Spinal cord (tissue), 10 donors: ENCODE results near the gene USF1. TPM values are rescaled to one million over a fixed set of nuclear protein-coding genes. Genes with fewer than 3 reads are reported as not detected.
"Not testable (repeated sequence)": the region's sequence is repeated elsewhere in the genome, so short reads cannot be mapped to it uniquely, and the experiment has no call there.

Experiments used
- DNase-seq, 6 donors: peaks; one replicate each; pipeline versions ENCODE4 v3.0.0 to v3.0.0-alpha.2; 2013 to 2015; ENCODE audit warnings: low spot score in 6 of 6, low read depth in 4 of 6
- H3K27ac ChIP-seq: one replicate; pipeline ENCODE4 v1.5.1; 2013; ENCODE audit warnings: low read depth, low read length, control low read depth
- H3K27me3 ChIP-seq: one replicate; pipeline ENCODE4 v1.6.1; 2013; ENCODE audit warnings: low read length; ENCODE audit not compliant: control insufficient read depth, insufficient read depth
- H3K36me3 ChIP-seq: one replicate; pipeline ENCODE4 v1.6.1; 2013; ENCODE audit warnings: low read length; ENCODE audit not compliant: control insufficient read depth, insufficient read depth
- H3K4me1 ChIP-seq: one replicate; pipeline ENCODE4 v1.6.1; 2013; ENCODE audit warnings: low read length; ENCODE audit not compliant: control insufficient read depth, insufficient read depth
- H3K4me3 ChIP-seq: one replicate; pipeline ENCODE4 v1.5.1; 2013; ENCODE audit warnings: low read depth, low read length, control low read depth
- H3K9me3 ChIP-seq: one replicate; pipeline ENCODE4 v1.6.1; 2013; ENCODE audit warnings: low read length; ENCODE audit not compliant: control insufficient read depth, insufficient read depth
- WGBS: methylation state at CpG from one replicate; pipeline ENCODE4 v1.1.5; 2013; ENCODE audit warnings: missing lambda C conversion rate; ENCODE audit not compliant: insufficient coverage; 5-methylcytosine and 5-hydroxymethylcytosine counted together
- polyA plus RNA-seq, 2 donors: library from polyadenylated mRNA; unstranded; fragments of 120-200 nt; gene quantifications; one replicate each; pipeline ENCODE4 v1.2.1, GENCODE V29; 2013; ENCODE audit not compliant: insufficient read length in 2 of 2
- small RNA-seq: library from RNA; depleted of rRNA; stranded (forward); fragments of <200 nt; gene quantifications from one replicate; pipeline ENCODE3, GENCODE V24; 2014; ENCODE audit warnings: low replicate concordance
- total RNA-seq, 2 donors: library from RNA; depleted of rRNA in 1 of 2; stranded (reverse); fragments of 120-200 nt in 1 of 2; fragments of >200 nt in 1 of 2; gene quantifications; one replicate each; pipeline versions ENCODE4 v1.2.3 to v1.2.4, GENCODE V29; 2013 to 2014
- donor health status: healthy.

USF1 gene
- total and polyA plus RNA-seq, 4 donors: 67.1 to 93.7 (median 83.2) TPM

DNA sequence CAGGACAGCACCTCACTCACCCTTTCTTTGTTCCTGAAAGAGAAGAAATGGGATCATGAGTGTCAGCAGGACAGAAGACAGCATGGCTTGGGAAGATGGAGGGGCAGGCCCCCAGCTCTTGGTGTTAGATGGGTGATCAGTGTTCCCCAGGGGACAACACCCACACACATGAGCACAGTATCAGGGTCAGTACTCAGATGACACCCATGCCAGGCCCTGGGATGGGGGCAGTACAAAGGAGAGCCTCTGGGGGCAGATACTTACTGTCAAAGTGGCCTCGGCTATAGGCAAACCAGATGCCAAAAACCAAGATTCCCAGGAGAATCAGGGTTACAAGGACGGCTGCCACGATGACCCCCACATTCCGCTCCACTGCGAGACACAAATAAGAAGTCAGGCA, 46.4 kb downstream of the USF1 start:
- Histone ChIP-seq H3K27ac (no peak overlapping the region), H3K4me1 (peaks cover 6% of the 10 kb centered on the region), H3K27me3 (no peaks in the 10 kb centered on the region), H3K4me3 (no peak overlapping the region), H3K36me3 (peaks cover 11% of the 10 kb centered on the region), H3K9me3 (no peaks in the 10 kb centered on the region)
- 95% methylated on average over 5 of the region's 5 CpGs for WGBS
- DNase-seq: no peak

DNA sequence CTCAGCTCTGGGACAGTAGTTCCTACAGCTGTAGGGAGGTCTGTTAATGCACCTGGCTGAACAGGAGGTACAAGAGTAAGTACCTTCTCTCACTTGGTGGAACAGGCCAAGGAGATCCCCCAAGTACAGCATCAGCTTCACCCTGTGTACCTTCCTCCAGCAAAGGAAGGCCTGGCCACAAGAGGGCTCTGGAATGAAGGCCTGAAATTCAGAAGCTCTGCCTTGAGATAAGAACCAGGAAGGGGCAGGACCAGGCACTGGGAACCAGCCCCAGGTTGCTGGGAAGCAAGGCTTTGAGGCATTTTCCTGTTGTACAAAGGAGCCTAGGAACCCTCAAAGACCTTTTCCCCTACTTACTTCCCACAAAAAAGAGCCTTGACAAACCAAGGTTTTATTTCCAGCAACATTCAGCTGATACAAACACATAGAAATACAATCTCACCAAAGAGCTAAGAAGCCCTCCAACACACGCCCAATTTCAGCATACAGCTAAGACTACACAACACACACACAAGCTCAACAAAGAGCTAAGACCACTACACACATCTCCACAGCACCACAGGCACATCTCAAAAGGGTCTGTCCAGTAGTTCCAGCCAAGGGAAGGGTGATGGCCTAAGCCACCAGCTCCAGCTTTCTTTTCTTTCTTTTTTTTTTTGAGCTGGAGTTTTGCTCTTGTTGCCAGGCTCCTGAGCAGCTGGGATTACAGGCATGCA, 48.3 kb downstream of the USF1 start:
- DNase-seq: peak in 2 of 6 donors; percentile 34 to 65
- Histone ChIP-seq H3K27ac (no peak overlapping the region), H3K27me3 (no peaks in the 10 kb centered on the region), H3K36me3 (peaks cover 11% of the 10 kb centered on the region), H3K4me3 (no peak overlapping the region), H3K4me1 (peaks cover 6% of the 10 kb centered on the region), H3K9me3 (no peaks in the 10 kb centered on the region)
- 89% methylated on average over 1 of the region's 1 CpG for WGBS

DNA sequence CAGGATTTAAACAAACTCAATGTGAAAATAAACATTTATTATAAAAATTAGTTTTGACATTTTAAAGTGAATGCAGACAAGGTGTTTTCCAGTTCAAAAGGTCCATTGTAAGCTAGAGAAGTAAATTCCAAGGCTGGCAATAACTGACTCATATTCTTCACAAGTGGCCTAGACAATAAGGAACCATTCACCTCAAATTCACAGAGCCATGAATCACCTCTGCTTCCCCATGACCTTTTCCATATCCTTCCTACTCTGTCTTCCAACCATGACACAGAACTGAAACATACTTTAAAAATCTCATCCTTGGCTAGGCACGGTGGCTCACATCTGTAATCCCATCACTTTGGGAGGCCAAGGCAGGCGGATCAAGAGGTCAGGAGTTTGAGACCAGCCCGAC, 49.6 kb downstream of the USF1 start:
- WGBS: 92% methylated on average over 3 of the region's 3 CpGs
- Histone ChIP-seq H3K4me1 (peaks cover 6% of the 10 kb centered on the region), H3K36me3 (peaks cover 11% of the 10 kb centered on the region), H3K27ac (no peak overlapping the region), H3K9me3 (no peaks in the 10 kb centered on the region), H3K27me3 (no peaks in the 10 kb centered on the region), H3K4me3 (no peak overlapping the region)
- no peak for DNase-seq

DNA sequence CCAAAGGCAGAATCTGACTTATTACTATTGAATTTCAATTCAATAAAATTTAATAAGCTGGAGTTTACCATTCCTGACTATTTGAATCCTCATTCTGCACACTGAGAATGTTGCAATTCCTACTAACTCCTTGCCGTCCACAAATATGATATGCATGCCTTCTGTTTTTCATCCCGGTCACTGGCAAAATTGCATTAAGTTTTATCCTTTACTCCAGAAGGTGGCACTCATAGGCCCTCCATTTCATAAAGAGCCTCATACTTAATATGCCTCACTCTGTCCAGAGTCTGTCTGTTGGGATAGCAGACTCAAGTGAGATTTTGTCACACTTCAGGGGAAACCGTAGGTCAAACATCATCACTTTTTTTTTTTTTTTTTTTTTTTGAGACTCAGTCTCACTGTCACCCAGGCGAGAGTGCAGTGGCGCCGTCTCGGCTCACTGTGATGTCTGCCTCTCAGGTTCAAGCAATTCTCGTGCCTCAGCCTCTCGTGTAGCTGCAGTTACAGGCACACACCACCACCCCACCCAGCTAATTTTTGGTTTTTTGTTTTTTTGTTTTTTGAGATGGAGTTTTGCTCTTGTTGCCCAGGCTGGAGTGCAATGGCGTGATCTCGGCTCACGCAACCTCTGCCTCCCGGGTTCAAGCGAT, 52.1 kb downstream of the USF1 start:
- Histone ChIP-seq H3K36me3 (peaks cover 4% of the 10 kb centered on the region), H3K27ac (no peak overlapping the region), H3K9me3 (no peaks in the 10 kb centered on the region), H3K4me1 (peaks cover 9% of the 10 kb centered on the region), H3K4me3 (no peak overlapping the region), H3K27me3 (no peaks in the 10 kb centered on the region)
- WGBS: 50% methylated on average over 3 of the region's 14 CpGs
- peak in 2 of 6 donors; percentile 47 to 70 for DNase-seq

DNA sequence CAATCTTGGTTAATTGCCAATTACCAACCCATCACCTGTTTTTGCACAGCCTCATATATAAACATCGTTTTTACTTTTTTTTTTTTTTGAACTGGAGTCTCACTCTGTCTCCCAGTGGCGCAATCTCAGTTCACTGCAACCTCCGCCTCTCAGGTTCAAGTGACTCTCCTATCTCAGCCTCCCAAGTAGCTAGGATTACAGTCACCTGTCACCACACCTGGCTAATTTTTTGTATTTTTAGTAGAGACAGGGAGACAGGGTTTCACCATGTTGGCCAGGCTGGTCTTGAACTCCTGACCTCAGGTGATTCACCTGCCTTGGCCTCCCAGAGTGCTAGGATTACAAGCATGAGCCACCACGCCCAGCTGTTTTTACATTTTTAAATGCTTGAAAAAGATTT, 53.7 kb downstream of the USF1 start:
- H3K4me3 ChIP-seq: not testable (repeated sequence)
- WGBS: 83% methylated on average over 1 of the region's 4 CpGs

More for the DNA sequence above, 53.7 kb downstream of the USF1 start:
- not testable (repeated sequence) for H3K9me3 ChIP-seq, H3K27ac ChIP-seq, H3K36me3 ChIP-seq, DNase-seq, H3K27me3 ChIP-seq, H3K4me1 ChIP-seq

Small RNA genes lying within 50 kb of the gene (small RNA-seq; reads per million reads assigned to genes)
- gene AL591806.2: not detected

Other genes starting within 250 kb of the USF1 start
- under 1 TPM in 1 of 2 donors, not detected in 1; 0.10 TPM for gene LY9, start 249.8 kb downstream of the USF1 start, total RNA-seq
- under 1 TPM; 0.15 to 0.35 TPM for gene LY9, start 249.8 kb downstream of the USF1 start, polyA plus RNA-seq
- gene CD244, start 183.1 kb downstream of the USF1 start, total RNA-seq: under 1 TPM in 1 of 2 donors, not detected in 1; 0.69 TPM
- under 1 TPM in 1 of 2 donors, not detected in 1; 0.11 TPM for gene CD244, start 183.1 kb downstream of the USF1 start, polyA plus RNA-seq
- gene ITLN1, start 160.8 kb downstream of the USF1 start, total RNA-seq: 1 to 10 TPM in 1 of 2 donors, under 1 TPM in 1; 0.22 to 1.1 TPM
- gene ITLN1, start 160.8 kb downstream of the USF1 start, polyA plus RNA-seq: not detected
- gene ITLN2, start 91.2 kb downstream of the USF1 start, total RNA-seq: under 1 TPM; 0.17 to 0.20 TPM
- gene ITLN2, start 91.2 kb downstream of the USF1 start, polyA plus RNA-seq: under 1 TPM in 1 of 2 donors, not detected in 1; 0.21 TPM
- 10 to 100 TPM in 1 of 2 donors, 1 to 10 TPM in 1; 9.5 to 23.7 TPM for gene F11R, start 24.8 kb downstream of the USF1 start, total RNA-seq
- 10 to 100 TPM in 1 of 2 donors, 1 to 10 TPM in 1; 7.0 to 13.0 TPM for gene F11R, start 24.8 kb downstream of the USF1 start, polyA plus RNA-seq
- 10 to 100 TPM; 12.1 to 25.5 TPM for gene TSTD1, start 7.0 kb downstream of the USF1 start, total RNA-seq
- 10 to 100 TPM; 10.5 to 33.5 TPM for gene TSTD1, start 7.0 kb downstream of the USF1 start, polyA plus RNA-seq
- gene ARHGAP30, start 23.9 kb upstream of the USF1 start, total RNA-seq: 1 to 10 TPM; 2.1 to 4.2 TPM
- 1 to 10 TPM; 2.6 to 3.1 TPM for gene ARHGAP30, start 23.9 kb upstream of the USF1 start, polyA plus RNA-seq
- under 1 TPM in 1 of 2 donors, not detected in 1; 0.06 TPM for gene NECTIN4, start 43.6 kb upstream of the USF1 start, total RNA-seq
- under 1 TPM in 1 of 2 donors, not detected in 1; 0.15 TPM for gene NECTIN4, start 43.6 kb upstream of the USF1 start, polyA plus RNA-seq
- 10 to 100 TPM; 10.0 to 21.8 TPM for gene KLHDC9, start 52.4 kb upstream of the USF1 start, total RNA-seq
- gene KLHDC9, start 52.4 kb upstream of the USF1 start, polyA plus RNA-seq: 10 to 100 TPM; 26.6 to 27.7 TPM
- gene PFDN2, start 72.1 kb upstream of the USF1 start, total RNA-seq: 10 to 100 TPM; 30.3 to 42.8 TPM
- gene PFDN2, start 72.1 kb upstream of the USF1 start, polyA plus RNA-seq: 100 to 1,000 TPM; 147 to 152 TPM
- gene NIT1, start 72.1 kb upstream of the USF1 start, total RNA-seq: 10 to 100 TPM; 22.4 to 48.4 TPM
- gene NIT1, start 72.1 kb upstream of the USF1 start, polyA plus RNA-seq: 10 to 100 TPM; 48.6 to 53.7 TPM
- gene DEDD, start 86.7 kb upstream of the USF1 start, total RNA-seq: 10 to 100 TPM; 16.3 to 20.2 TPM
- gene DEDD, start 86.7 kb upstream of the USF1 start, polyA plus RNA-seq: 10 to 100 TPM; 55.1 to 61.5 TPM
- gene UFC1, start 108.0 kb upstream of the USF1 start, total RNA-seq: 100 to 1,000 TPM in 1 of 2 donors, 10 to 100 TPM in 1; 86.9 to 117 TPM
- 100 to 1,000 TPM; 165 TPM for gene UFC1, start 108.0 kb upstream of the USF1 start, polyA plus RNA-seq
- gene USP21, start 113.5 kb upstream of the USF1 start, total RNA-seq: 10 to 100 TPM; 11.0 to 17.2 TPM
- gene USP21, start 113.5 kb upstream of the USF1 start, polyA plus RNA-seq: 10 to 100 TPM; 51.4 to 52.1 TPM
- gene PPOX, start 120.4 kb upstream of the USF1 start, total RNA-seq: 10 to 100 TPM; 21.7 to 47.9 TPM
- gene PPOX, start 120.4 kb upstream of the USF1 start, polyA plus RNA-seq: 10 to 100 TPM; 53.0 to 69.6 TPM
- gene B4GALT3, start 131.5 kb upstream of the USF1 start, total RNA-seq: 10 to 100 TPM; 18.8 to 28.5 TPM
- 10 to 100 TPM; 48.4 to 52.5 TPM for gene B4GALT3, start 131.5 kb upstream of the USF1 start, polyA plus RNA-seq
- gene ADAMTS4, start 153.1 kb upstream of the USF1 start, total RNA-seq: 10 to 100 TPM; 17.5 to 30.4 TPM
- 10 to 100 TPM; 46.3 to 65.6 TPM for gene ADAMTS4, start 153.1 kb upstream of the USF1 start, polyA plus RNA-seq
- 100 to 1,000 TPM; 110 to 155 TPM for gene NDUFS2, start 156.4 kb upstream of the USF1 start, total RNA-seq
- gene NDUFS2, start 156.4 kb upstream of the USF1 start, polyA plus RNA-seq: 100 to 1,000 TPM; 181 to 196 TPM
- 10 to 100 TPM; 14.9 to 18.5 TPM for gene FCER1G, start 169.3 kb upstream of the USF1 start, total RNA-seq
- 10 to 100 TPM; 14.5 to 18.7 TPM for gene FCER1G, start 169.3 kb upstream of the USF1 start, polyA plus RNA-seq
- gene APOA2, start 177.7 kb upstream of the USF1 start, total RNA-seq: 1 to 10 TPM in 1 of 2 donors, not detected in 1; 5.4 TPM
- not detected for gene APOA2, start 177.7 kb upstream of the USF1 start, polyA plus RNA-seq
- gene TOMM40L, start 180.1 kb upstream of the USF1 start, total RNA-seq: 10 to 100 TPM; 14.4 to 15.5 TPM
- gene TOMM40L, start 180.1 kb upstream of the USF1 start, polyA plus RNA-seq: 10 to 100 TPM; 23.8 to 24.2 TPM
- gene NR1I3, start 192.2 kb upstream of the USF1 start, total RNA-seq: not detected
- 1 to 10 TPM; 4.2 to 5.9 TPM for gene NR1I3, start 192.2 kb upstream of the USF1 start, polyA plus RNA-seq
- gene PCP4L1, start 212.8 kb upstream of the USF1 start, total RNA-seq: 10 to 100 TPM; 18.6 to 81.2 TPM
- gene PCP4L1, start 212.8 kb upstream of the USF1 start, polyA plus RNA-seq: 100 to 1,000 TPM; 104 to 113 TPM